HepG2 (cell line): Measurements from ENCODE around the gene SPTBN4. TPM values are rescaled to one million over a fixed set of nuclear protein-coding genes. Genes with fewer than 3 reads are reported as not detected.

ENCODE experiments used
- ATAC-seq: fragments of 200-7000 bp; cut with Tn5 transposase; 3 replicates; pipeline ENCODE4 v1.9.1; 2020; ENCODE audit warnings: mild to moderate bottlenecking, moderate library complexity
- BruUV-seq: library from RNA; stranded (reverse); fragments of 400-500 nt; replicated peaks from 2 replicates; lab custom pipeline; 2021; lab: Mats Ljungman, UMichigan
- CTCF ChIA-PET: fragments of 300-600 bp; formaldehyde crosslinking; extraction: SDS; loops from one replicate; lab custom pipeline; 2021; ENCODE audit warnings: low total read pairs, inconsistent platforms, low intra/inter-chr PET ratio; lab: Yijun Ruan, JAX
- POLR2A ChIA-PET: fragments of 350-600 bp; sonication (Branson Sonifier 250); formaldehyde crosslinking; loops from one replicate; lab custom pipeline; 2020; ENCODE audit warnings: antibody characterized with exemption, inconsistent platforms; lab: Yijun Ruan, JAX
- DNase-seq: peaks from one replicate; pipeline ENCODE4 v3.0.0-alpha.2; 2015; ENCODE audit warnings: low spot score
- FAIRE-seq: peaks from 3 replicates; lab custom pipeline; 2011; peaks lifted over from hg19 to GRCh38; lab: Jason Lieb, UNC
- H2AFZ ChIP-seq: one replicate; pipeline ENCODE4 v1.6.1; 2011; ENCODE audit warnings: low read length, inconsistent platforms
- H3K27ac ChIP-seq: fragments of 300-600 bp; 3 replicates; pipeline ENCODE4 v1.8.0; 2011; ENCODE audit warnings: mixed run types, mild to moderate bottlenecking, mixed read lengths, low read length, inconsistent platforms; ENCODE audit not compliant: insufficient read depth; ENCODE audit errors: extremely low read length
- H3K27me3 ChIP-seq, 2 experiments: fragments of 200-600 bp in 1 of 2; 2 replicates in 1 of 2; 3 replicates in 1 of 2; pipeline versions ENCODE4 v1.6.0 to v1.8.0; 2011; ENCODE audit warnings: low read length in 2 of 2, mild to moderate bottlenecking in 2 of 2, moderate library complexity in 2 of 2, inconsistent platforms in 1 of 2; ENCODE audit not compliant: insufficient read depth in 2 of 2, control insufficient read depth in 1 of 2
- H3K36me3 ChIP-seq, 2 experiments: fragments of 200-600 bp in 1 of 2; replicated peaks in 1 of 2; 2 replicates in 1 of 2; 3 replicates in 1 of 2; pipeline versions ENCODE4 v1.5.1 to v1.8.0; 2011; ENCODE audit warnings: low read length in 2 of 2, inconsistent platforms in 1 of 2; ENCODE audit not compliant: insufficient read depth in 2 of 2, control insufficient read depth in 1 of 2
- H3K4me1 ChIP-seq: 2 replicates; pipeline ENCODE4 v1.5.1; 2012; ENCODE audit warnings: low read length, inconsistent platforms; ENCODE audit not compliant: insufficient read depth
- H3K4me2 ChIP-seq: 2 replicates; pipeline ENCODE4 v1.6.0; 2011; ENCODE audit warnings: low read depth, low read length, inconsistent platforms
- H3K4me3 ChIP-seq, 3 experiments: fragments of 200-600 bp in 1 of 3; sonication (generic), shearing (Covaris generic) in 1 of 3; replicated peaks in 1 of 3; 2 replicates each; pipeline ENCODE4 v1.5.1; 2011 to 2016; ENCODE audit warnings: low read length in 3 of 3, inconsistent platforms in 2 of 3, low read depth in 2 of 3, mild to moderate bottlenecking in 2 of 3, control low read depth in 1 of 3, mixed read lengths in 1 of 3; ENCODE audit not compliant: insufficient read depth in 1 of 3
- H3K79me2 ChIP-seq: one replicate; pipeline ENCODE4 v1.6.1; 2011; ENCODE audit warnings: low read length, inconsistent platforms; ENCODE audit not compliant: insufficient read depth
- H3K9ac ChIP-seq: 2 replicates; pipeline ENCODE4 v1.6.0; 2011; ENCODE audit warnings: mild to moderate bottlenecking, low read depth, low read length, inconsistent platforms; ENCODE audit not compliant: insufficient read depth
- H3K9me3 ChIP-seq: 2 replicates; pipeline ENCODE4 v1.5.1; 2012; ENCODE audit warnings: mild to moderate bottlenecking, low read length
- H4K20me1 ChIP-seq: 2 replicates; pipeline ENCODE4 v1.6.0; 2011; ENCODE audit warnings: inconsistent platforms, mild to moderate bottlenecking, low read length, moderate library complexity; ENCODE audit not compliant: insufficient read depth
- BCL3 ChIP-seq: sonication (generic); formaldehyde crosslinking; IDR thresholded peaks from 2 replicates; pipeline ENCODE4 v1.5.1; 2020; ENCODE audit warnings: mild to moderate bottlenecking, missing genetic modification reagents, moderate library complexity
- ERF ChIP-seq: IDR thresholded peaks from 2 replicates; pipeline ENCODE4 v1.6.1; 2018; ENCODE audit warnings: missing biosample characterization, missing genetic modification reagents
- KAT2B ChIP-seq: fragments of 150-350 bp; IDR thresholded peaks from 2 replicates; pipeline ENCODE4 v1.6.1; 2014; ENCODE audit warnings: low read depth, low read length, borderline replicate concordance
- NFATC3 ChIP-seq: sonication (generic); formaldehyde crosslinking; IDR thresholded peaks from 2 replicates; pipeline ENCODE4 v1.5.1; 2020; ENCODE audit warnings: mild to moderate bottlenecking, missing genetic modification reagents
- SIN3B ChIP-seq: fragments of 150-350 bp; IDR thresholded peaks from 2 replicates; pipeline ENCODE4 v1.6.1; 2014; ENCODE audit warnings: low read length
- ZBTB42 ChIP-seq: sonication (generic); formaldehyde crosslinking; IDR thresholded peaks from 2 replicates; pipeline ENCODE4 v1.5.0; 2020; ENCODE audit warnings: mild to moderate bottlenecking, missing genetic modification reagents
- ZBTB43 ChIP-seq: sonication (generic); formaldehyde crosslinking; conservative IDR thresholded peaks from 2 replicates; pipeline ENCODE4 v1.4.0; 2020; ENCODE audit warnings: missing genetic modification reagents
- ZNF570 ChIP-seq: sonication (generic); formaldehyde crosslinking; IDR thresholded peaks from 2 replicates; pipeline ENCODE4 v1.4.0; 2020; ENCODE audit warnings: mild to moderate bottlenecking, missing genetic modification reagents, borderline replicate concordance
- WGBS: methylation state at CpG from one replicate; pipeline ENCODE4 v1.1.6; 2017; ENCODE audit warnings: low lambda C conversion rate; 5-methylcytosine and 5-hydroxymethylcytosine counted together
- in situ Hi-C: cut with HindIII; loops from 2 replicates; pipeline ENCODE4 v1.10.0; 2017; ENCODE audit warnings: low pct_unique_long_range_greater_than_20kb; ENCODE audit not compliant: extremely low pct_ligation_motif_present
- intact Hi-C: fragments of 100-400 bp; cut with micrococcal nuclease; formaldehyde crosslinking; loops from one replicate; pipeline ENCODE4 v1.10.0; 2022; ENCODE audit not compliant: unreplicated experiment
- polyA plus RNA-seq, 8 experiments: library from polyadenylated mRNA; depleted of rRNA in 3 of 8; stranded (reverse) in 7 of 8; unstranded in 1 of 8; fragments of >200 nt; fragmentation: Illumina TruSeq in 4 of 8; extraction: Trizol in 4 of 8; gene quantifications; 2 replicates each; pipeline versions ENCODE4 v1.2.1 to v1.2.3, GENCODE V29; 2011 to 2016; ENCODE audit warnings: low read depth in 4 of 8, missing spikeins in 1 of 8, mixed read lengths in 1 of 8; ENCODE audit not compliant: insufficient read depth in 1 of 8
- total RNA-seq, 5 experiments: library from RNA; depleted of rRNA; stranded (reverse); fragments of >200 nt; fragmentation: Illumina TruSeq; extraction: Trizol; gene quantifications; 2 replicates each; pipeline ENCODE4 v1.2.3, GENCODE V29; 2016; ENCODE audit warnings: low read depth in 1 of 5
- TF ChIP-seq, protein P1 (sequence below): sonication (generic); formaldehyde crosslinking; IDR thresholded peaks from 2 replicates; pipeline ENCODE4 v1.5.1; 2020; ENCODE audit warnings: mild to moderate bottlenecking, missing genetic modification reagents
- TF ChIP-seq, protein P2 (sequence below): sonication (generic); formaldehyde crosslinking; IDR thresholded peaks from 2 replicates; pipeline ENCODE4 v1.5.1; 2020; ENCODE audit warnings: missing genetic modification reagents, mild to moderate bottlenecking, borderline replicate concordance

The SPTBN4 gene
- total and polyA plus RNA-seq, 2 of the 13 experiments (the other 11 are each of a cell fraction or from before 2014, with no cell fraction given) = 0.11 TPM

DNA sequence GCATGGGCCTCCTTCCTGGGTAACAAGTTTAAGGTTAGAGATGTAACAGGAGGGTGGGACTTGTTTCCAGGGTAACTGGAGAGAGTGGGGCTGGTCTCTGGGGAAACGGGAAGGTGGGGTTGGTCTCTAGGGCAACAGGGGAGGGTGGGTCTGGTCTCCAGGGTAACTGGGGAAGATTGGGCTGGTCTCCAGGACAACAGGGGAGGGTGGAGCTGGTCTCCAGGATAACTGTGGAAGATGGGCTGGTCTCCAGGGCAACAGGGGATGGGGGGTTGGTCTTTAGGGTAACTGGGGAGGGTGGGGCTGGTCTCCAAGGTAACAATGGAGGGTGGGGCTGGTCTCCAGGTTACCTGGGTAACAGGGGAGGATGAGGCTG is 36.5 kb downstream of the SPTBN4 start:
- CTCF ChIA-PET = interaction anchor here (1.1 kb wide), 1 partner anchor 131 kb away, joined by 5 read pairs; no protein-coding TSS in a partner anchor
- POLR2A ChIA-PET = no interaction called here
- no peak for FAIRE-seq
- H3K4me3 ChIP-seq = no peak overlapping the region
- H3K36me3 ChIP-seq = no peaks in the 10 kb centered on the region
- BruUV-seq = no TSS peak
- no peak for ATAC-seq
- 0% methylated on average over 1 of the region's 1 CpG for WGBS
- DNase-seq = no peak
- in situ Hi-C loops (no loop called here), intact Hi-C loops (no loop called here)
- H3K9ac ChIP-seq = no peak overlapping the region
- no peak overlapping the region for H3K27ac ChIP-seq
- no peaks in the 10 kb centered on the region for H3K79me2 ChIP-seq
- H3K27me3 ChIP-seq = peaks cover 2 to 8% of the 10 kb centered on the region in 2 experiments; a peak in 2 of 5 replicates
- H3K9me3 ChIP-seq = no peaks in the 10 kb centered on the region
- no peaks in the 10 kb centered on the region for H3K4me1 ChIP-seq
- H3K4me2 ChIP-seq = no peak overlapping the region
- H2AFZ ChIP-seq = no peak overlapping the region
- H4K20me1 ChIP-seq = no peaks in the 10 kb centered on the region; the same call in 1 of the 2 replicates
- TF ChIP-seq SIN3B (no peak), KAT2B (no peak), NFATC3 (CRISPR knock-in tag) (no peak), ZBTB42 (CRISPR knock-in tag) (no peak), ERF (no peak), ZNF570 (no peak), BCL3 (CRISPR knock-in tag) (no peak), ZBTB43 (CRISPR knock-in tag) (no peak)
- TF ChIP-seq, protein P1, sequence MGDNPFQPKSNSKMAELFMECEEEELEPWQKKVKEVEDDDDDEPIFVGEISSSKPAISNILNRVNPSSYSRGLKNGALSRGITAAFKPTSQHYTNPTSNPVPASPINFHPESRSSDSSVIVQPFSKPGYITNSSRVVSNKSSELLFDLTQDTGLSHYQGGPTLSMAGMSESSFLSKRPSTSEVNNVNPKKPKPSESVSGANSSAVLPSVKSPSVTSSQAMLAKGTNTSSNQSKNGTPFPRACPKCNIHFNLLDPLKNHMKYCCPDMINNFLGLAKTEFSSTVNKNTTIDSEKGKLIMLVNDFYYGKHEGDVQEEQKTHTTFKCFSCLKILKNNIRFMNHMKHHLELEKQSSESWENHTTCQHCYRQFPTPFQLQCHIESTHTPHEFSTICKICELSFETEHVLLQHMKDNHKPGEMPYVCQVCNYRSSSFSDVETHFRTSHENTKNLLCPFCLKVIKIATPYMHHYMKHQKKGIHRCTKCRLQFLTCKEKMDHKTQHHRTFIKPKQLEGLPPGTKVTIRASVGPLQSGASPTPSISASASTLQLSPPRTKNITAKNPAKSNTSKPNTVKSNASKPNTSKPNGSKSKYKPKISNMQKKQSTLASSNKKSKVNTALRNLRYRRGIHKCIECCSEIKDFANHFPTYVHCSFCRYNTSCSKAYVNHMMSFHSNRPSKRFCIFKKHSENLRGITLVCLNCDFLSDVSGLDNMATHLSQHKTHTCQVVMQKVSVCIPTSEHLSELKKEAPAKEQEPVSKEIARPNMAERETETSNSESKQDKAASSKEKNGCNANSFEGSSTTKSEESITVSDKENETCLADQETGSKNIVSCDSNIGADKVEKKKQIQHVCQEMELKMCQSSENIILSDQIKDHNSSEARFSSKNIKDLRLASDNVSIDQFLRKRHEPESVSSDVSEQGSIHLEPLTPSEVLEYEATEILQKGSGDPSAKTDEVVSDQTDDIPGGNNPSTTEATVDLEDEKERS (CRISPR knock-in tag) = no peak
- TF ChIP-seq, protein P2, sequence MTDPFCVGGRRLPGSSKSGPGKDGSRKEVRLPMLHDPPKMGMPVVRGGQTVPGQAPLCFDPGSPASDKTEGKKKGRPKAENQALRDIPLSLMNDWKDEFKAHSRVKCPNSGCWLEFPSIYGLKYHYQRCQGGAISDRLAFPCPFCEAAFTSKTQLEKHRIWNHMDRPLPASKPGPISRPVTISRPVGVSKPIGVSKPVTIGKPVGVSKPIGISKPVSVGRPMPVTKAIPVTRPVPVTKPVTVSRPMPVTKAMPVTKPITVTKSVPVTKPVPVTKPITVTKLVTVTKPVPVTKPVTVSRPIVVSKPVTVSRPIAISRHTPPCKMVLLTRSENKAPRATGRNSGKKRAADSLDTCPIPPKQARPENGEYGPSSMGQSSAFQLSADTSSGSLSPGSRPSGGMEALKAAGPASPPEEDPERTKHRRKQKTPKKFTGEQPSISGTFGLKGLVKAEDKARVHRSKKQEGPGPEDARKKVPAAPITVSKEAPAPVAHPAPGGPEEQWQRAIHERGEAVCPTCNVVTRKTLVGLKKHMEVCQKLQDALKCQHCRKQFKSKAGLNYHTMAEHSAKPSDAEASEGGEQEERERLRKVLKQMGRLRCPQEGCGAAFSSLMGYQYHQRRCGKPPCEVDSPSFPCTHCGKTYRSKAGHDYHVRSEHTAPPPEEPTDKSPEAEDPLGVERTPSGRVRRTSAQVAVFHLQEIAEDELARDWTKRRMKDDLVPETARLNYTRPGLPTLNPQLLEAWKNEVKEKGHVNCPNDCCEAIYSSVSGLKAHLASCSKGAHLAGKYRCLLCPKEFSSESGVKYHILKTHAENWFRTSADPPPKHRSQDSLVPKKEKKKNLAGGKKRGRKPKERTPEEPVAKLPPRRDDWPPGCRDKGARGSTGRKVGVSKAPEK (CRISPR knock-in tag) = no peak
